SIG-M5 (cell line): ENCODE data around the gene CCDC73.
"Not testable (repeated sequence)": the region's sequence is repeated elsewhere in the genome, so short reads cannot be mapped to it uniquely, and the experiment has no call there.

Source experiments
- DNase-seq: peaks from one replicate; lab custom pipeline; 2025; lab: John Stamatoyannopoulos, UW

CCDC73 gene

GRCh38 chr11:32794439-32794838 lies at the start of gene CCDC73:
Gene CCDC73 (minus strand): TSS chr11:32794662. CDS start chr11:32760243, 34,419 bp downstream.
- DNase-seq: no peak

GRCh38 chr11:32843544-32843943 lies 49.1 kb upstream of the CCDC73 start:
- DNase-seq: no peak

- DNase-seq: no peak
Measured at GRCh38 chr11:32840587-32840986, 46.1 kb upstream of the CCDC73 start.

GRCh38 chr11:32839308-32839707 lies 44.8 kb upstream of the CCDC73 start:
- no peak for DNase-seq

- DNase-seq: no peak
Measured at GRCh38 chr11:32838505-32839274, 44.2 kb upstream of the CCDC73 start.

- no peak for DNase-seq
Measured at GRCh38 chr11:32836946-32837345, 42.5 kb upstream of the CCDC73 start.

- DNase-seq: no peak
Measured at GRCh38 chr11:32833921-32834320, 39.5 kb upstream of the CCDC73 start.

GRCh38 chr11:32831221-32831620 lies 36.8 kb upstream of the CCDC73 start:
- DNase-seq: no peak

GRCh38 chr11:32830796-32831195 lies 36.3 kb upstream of the CCDC73 start:
- no peak for DNase-seq

GRCh38 chr11:32830413-32830738 lies 35.9 kb upstream of the CCDC73 start:
- no peak for DNase-seq

- no peak for DNase-seq
Measured at GRCh38 chr11:32829680-32830412, 35.4 kb upstream of the CCDC73 start, which contains the start of gene PRRG4. Gene PRRG4 (plus strand): TSS chr11:32829927. CDS start chr11:32830530, 603 bp downstream.

- DNase-seq: no peak
Measured at GRCh38 chr11:32829157-32829679, 34.8 kb upstream of the CCDC73 start.

GRCh38 chr11:32827276-32827675 lies 32.8 kb upstream of the CCDC73 start:
- no peak for DNase-seq

GRCh38 chr11:32826113-32826512 lies 31.7 kb upstream of the CCDC73 start:
- DNase-seq: no peak

GRCh38 chr11:32823617-32824016 lies 29.2 kb upstream of the CCDC73 start:
- DNase-seq: not testable (repeated sequence)

GRCh38 chr11:32821917-32822560 lies 27.6 kb upstream of the CCDC73 start:
- DNase-seq: no peak

GRCh38 chr11:32821517-32821916 lies 27.1 kb upstream of the CCDC73 start:
- DNase-seq: no peak

GRCh38 chr11:32820497-32820896 lies 26.0 kb upstream of the CCDC73 start:
- no peak for DNase-seq

GRCh38 chr11:32819187-32819586 lies 24.7 kb upstream of the CCDC73 start:
- DNase-seq: no peak

GRCh38 chr11:32817852-32818183 lies 23.4 kb upstream of the CCDC73 start:
- no peak for DNase-seq

- no peak for DNase-seq
Measured at GRCh38 chr11:32817181-32817851, 22.9 kb upstream of the CCDC73 start.

- DNase-seq: no peak
Measured at GRCh38 chr11:32809313-32809712, 14.9 kb upstream of the CCDC73 start.
